Lower lobe of right lung (tissue), 2 donors: ENCODE data around the gene CCL1. TPM values are rescaled to one million over a fixed set of nuclear protein-coding genes. Genes with fewer than 3 reads are reported as not detected.

Experiments
- ATAC-seq, 2 donors: fragments of 200-7000 bp; cut with Tn5 transposase; one replicate each; pipeline ENCODE4 v1.9.1; 2020 to 2022; ENCODE audit warnings: mild to moderate bottlenecking in 2 of 2, moderate library complexity in 2 of 2
- DNase-seq: peaks from one replicate; pipeline ENCODE4 v3.0.0-alpha.2; 2020
- H3K27ac ChIP-seq: fragments of 200-600 bp; one replicate; pipeline ENCODE4 v1.8.0; 2022
- H3K27me3 ChIP-seq: fragments of 200-600 bp; one replicate; pipeline ENCODE4 v1.8.0; 2022; ENCODE audit warnings: low read depth
- H3K36me3 ChIP-seq: fragments of 200-600 bp; one replicate; pipeline ENCODE4 v1.8.0; 2022; ENCODE audit warnings: mild to moderate bottlenecking
- H3K4me1 ChIP-seq: fragments of 200-600 bp; one replicate; pipeline ENCODE4 v1.8.0; 2022
- H3K4me3 ChIP-seq: fragments of 200-600 bp; one replicate; pipeline ENCODE4 v1.8.0; 2022; ENCODE audit warnings: mild to moderate bottlenecking
- H3K9me3 ChIP-seq: fragments of 200-600 bp; one replicate; pipeline ENCODE4 v1.8.0; 2022
- CTCF ChIP-seq: fragments of 200-600 bp; IDR thresholded peaks from one replicate; pipeline ENCODE4 v1.8.0; 2022; ENCODE audit warnings: antibody characterized with exemption, mild to moderate bottlenecking
- intact Hi-C: fragments of 100-400 bp; cut with DNase I; formaldehyde crosslinking; loops from one replicate; pipeline ENCODE4 v1.11.0; 2022
- total RNA-seq: library from RNA; stranded (reverse); fragmentation: NEBNext Ultra II Directional; extraction: Animal tissue kit (Norgen Biotek cat#: 25700); gene quantifications from one replicate; pipeline ENCODE4 v1.2.1, GENCODE V29; 2021
- donor health status: DM: no; HTN: yes; CAD: no; lungs with severe emphysema.

CCL1 gene
- total RNA-seq, 1 donor from 2014 or later, result not detected

DNA sequence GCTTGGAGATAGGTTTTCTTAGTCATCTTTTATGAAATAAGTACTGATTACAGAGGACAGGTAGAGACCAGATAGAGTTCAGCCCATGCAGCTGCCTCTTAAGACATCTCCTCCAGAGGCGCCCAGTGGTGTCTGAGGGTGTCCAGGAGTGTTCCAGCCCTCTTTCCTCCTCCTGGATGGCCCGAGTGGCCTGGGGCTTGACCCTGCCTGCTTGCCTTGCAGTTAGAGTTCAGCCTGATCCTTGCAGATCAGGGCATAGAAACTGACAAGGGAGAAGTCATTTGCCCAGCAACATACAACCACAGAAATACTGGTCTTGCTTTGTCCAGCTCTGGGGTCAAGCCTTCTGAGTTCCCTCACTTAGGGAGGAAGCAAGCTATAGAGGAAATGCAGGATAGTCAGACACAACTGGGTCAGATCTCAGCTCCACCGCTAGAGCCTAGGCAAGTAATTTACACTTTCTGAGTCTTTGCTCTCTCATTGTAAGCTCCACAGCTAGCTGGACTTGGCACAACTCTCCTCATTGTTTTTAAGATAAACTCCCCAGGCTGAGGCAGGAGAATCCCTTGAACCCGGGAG is 3.6 kb upstream of the CCL1 start:
- TF ChIP-seq CTCF, result no peak
- H3K9me3 ChIP-seq, result no peaks in the 10 kb centered on the region
- no peaks in the 10 kb centered on the region for H3K36me3 ChIP-seq
- H3K4me1 ChIP-seq, result peaks cover 9% of the 10 kb centered on the region
- DNase-seq (no peak), ATAC-seq (peak in 1 of 2 donors; percentile 24)
- no peak overlapping the region for H3K4me3 ChIP-seq
- intact Hi-C loops, result no loop called here
- H3K27ac ChIP-seq, result no peak overlapping the region
- peaks cover 15% of the 10 kb centered on the region for H3K27me3 ChIP-seq

- Histone ChIP-seq H3K27ac (no peak overlapping the region), H3K4me3 (no peak overlapping the region), H3K36me3 (no peaks in the 10 kb centered on the region), H3K4me1 (peaks cover 9% of the 10 kb centered on the region), H3K9me3 (no peaks in the 10 kb centered on the region), H3K27me3 (peaks cover 15% of the 10 kb centered on the region)
- intact Hi-C loops, result no loop called here
- ATAC-seq (no peak), DNase-seq (no peak)
- TF ChIP-seq CTCF, result no peak
Measured at GRCh38 chr17:34366010-34366409, 3.0 kb upstream of the CCL1 start.

DNA sequence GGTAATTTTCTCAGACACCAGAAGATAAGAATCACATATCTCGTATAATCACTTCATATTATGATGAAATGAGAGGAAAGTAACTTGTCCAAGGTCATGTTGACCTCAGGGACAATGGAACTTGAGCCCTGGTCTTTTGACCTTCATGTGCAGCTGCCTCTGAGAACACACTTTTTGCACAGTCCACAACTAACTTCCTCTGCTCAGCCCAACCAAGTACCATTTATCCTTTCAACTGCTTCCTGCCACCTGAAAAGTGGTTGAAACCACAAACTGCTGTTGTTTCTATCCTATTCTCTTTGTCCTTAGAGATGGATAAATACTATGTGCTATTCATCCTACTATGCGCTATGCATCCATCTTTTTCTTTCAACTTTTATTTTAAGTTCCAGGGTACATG is 2.3 kb upstream of the CCL1 start:
- DNase-seq (no peak), ATAC-seq (no peak)
- no peak overlapping the region for H3K4me3 ChIP-seq
- intact Hi-C loops, result no loop called here
- no peaks in the 10 kb centered on the region for H3K9me3 ChIP-seq
- peaks cover 13% of the 10 kb centered on the region for H3K4me1 ChIP-seq
- no peak for TF ChIP-seq CTCF
- H3K27ac ChIP-seq, result no peak overlapping the region
- peaks cover 15% of the 10 kb centered on the region for H3K27me3 ChIP-seq
- no peaks in the 10 kb centered on the region for H3K36me3 ChIP-seq

- Histone ChIP-seq H3K9me3 (no peaks in the 10 kb centered on the region), H3K27ac (no peak overlapping the region), H3K4me1 (peaks cover 13% of the 10 kb centered on the region), H3K4me3 (no peak overlapping the region), H3K36me3 (no peaks in the 10 kb centered on the region), H3K27me3 (peaks cover 15% of the 10 kb centered on the region)
- DNase-seq (no peak), ATAC-seq (no peak)
- TF ChIP-seq CTCF, result no peak
- intact Hi-C loops, result loop anchor here (5.0 kb wide), 1 partner anchor 167 kb away; no protein-coding TSS in a partner anchor
Measured at GRCh38 chr17:34364751-34365150, 1.7 kb upstream of the CCL1 start.

DNA sequence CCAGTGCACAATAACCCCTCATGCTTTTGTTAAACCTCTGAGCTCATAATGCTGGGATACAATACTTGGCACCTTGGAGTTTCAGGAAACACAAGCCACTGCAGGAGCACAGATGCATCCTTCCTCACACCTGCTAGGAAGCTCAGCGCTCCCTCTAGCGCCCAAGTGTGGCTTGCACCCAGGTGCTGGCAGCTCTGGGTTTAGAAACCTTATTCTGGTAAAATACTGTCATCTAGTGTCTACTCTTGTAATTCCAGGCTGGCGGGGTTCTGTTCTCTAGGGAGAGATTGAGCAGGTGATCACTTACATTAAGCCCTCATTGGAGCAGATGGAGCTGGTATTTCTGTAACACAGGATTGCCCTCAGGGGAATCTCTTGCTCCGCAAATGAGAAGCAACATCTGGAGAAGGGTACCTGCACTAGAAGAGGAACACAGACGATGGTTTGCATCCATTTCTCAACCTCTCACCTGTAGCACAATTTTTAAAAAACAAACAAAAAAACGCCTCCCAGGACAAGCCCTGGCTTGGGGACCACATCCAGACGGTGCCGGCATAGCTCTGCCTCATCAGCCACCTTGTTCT is 1.5 kb downstream of the CCL1 start:
- H3K4me3 ChIP-seq, result no peak overlapping the region
- H3K9me3 ChIP-seq, result no peaks in the 10 kb centered on the region
- no peaks in the 10 kb centered on the region for H3K36me3 ChIP-seq
- DNase-seq (peak; percentile 93), ATAC-seq (peak; percentile 93 to 94)
- no peak overlapping the region for H3K27ac ChIP-seq
- intact Hi-C loops, result loop anchor here (5.0 kb wide), 1 partner anchor 164 kb away; no protein-coding TSS in a partner anchor
- H3K4me1 ChIP-seq, result peaks cover 4% of the 10 kb centered on the region
- peak; percentile 96 for TF ChIP-seq CTCF
- H3K27me3 ChIP-seq, result peaks cover 15% of the 10 kb centered on the region
